Embryonic facial prominence (tissue), 1 donor: ENCODE measurements around the gene ATP6V1B1.

Experiments used
- DNase-seq: peaks from one replicate; pipeline ENCODE4 v3.0.0-alpha.2; 2016; ENCODE audit errors: extremely low spot score

ATP6V1B1 gene

GRCh38 chr2:70935468-70936164 is at the start of gene ATP6V1B1:
Gene ATP6V1B1, plus strand, starts transcription at chr2:70935900. Its CDS starts 55 bp downstream, at chr2:70935955.
- no peak for DNase-seq

- no peak for DNase-seq
Measured at GRCh38 chr2:70886541-70886987, 49.1 kb upstream of the ATP6V1B1 start.

- no peak for DNase-seq
Measured at GRCh38 chr2:70887208-70887549, 48.5 kb upstream of the ATP6V1B1 start.

GRCh38 chr2:70887550-70888246 is 48.0 kb upstream of the ATP6V1B1 start:
- DNase-seq, result no peak

- no peak for DNase-seq
Measured at GRCh38 chr2:70888366-70888922, 47.3 kb upstream of the ATP6V1B1 start.

- DNase-seq, result no peak
Measured at GRCh38 chr2:70888923-70889715, 46.6 kb upstream of the ATP6V1B1 start.

GRCh38 chr2:70889716-70890037 is 46.0 kb upstream of the ATP6V1B1 start:
- no peak for DNase-seq

- no peak for DNase-seq
Measured at GRCh38 chr2:70890469-70891065, 45.1 kb upstream of the ATP6V1B1 start.

GRCh38 chr2:70891572-70892357 is 43.9 kb upstream of the ATP6V1B1 start:
- DNase-seq, result no peak

- no peak for DNase-seq
Measured at GRCh38 chr2:70892750-70893149, 43.0 kb upstream of the ATP6V1B1 start.

- DNase-seq, result no peak
Measured at GRCh38 chr2:70893186-70893585, 42.5 kb upstream of the ATP6V1B1 start.

GRCh38 chr2:70894765-70895164 is 40.9 kb upstream of the ATP6V1B1 start:
- no peak for DNase-seq

- DNase-seq, result no peak
Measured at GRCh38 chr2:70895249-70895648, 40.5 kb upstream of the ATP6V1B1 start.

GRCh38 chr2:70895998-70896764 is 39.5 kb upstream of the ATP6V1B1 start:
- no peak for DNase-seq

- no peak for DNase-seq
Measured at GRCh38 chr2:70896765-70897202, 38.9 kb upstream of the ATP6V1B1 start.

- no peak for DNase-seq
Measured at GRCh38 chr2:70897203-70897976, 38.3 kb upstream of the ATP6V1B1 start.

GRCh38 chr2:70897977-70898226 is 37.8 kb upstream of the ATP6V1B1 start:
- DNase-seq, result no peak

GRCh38 chr2:70898363-70899240 is 37.1 kb upstream of the ATP6V1B1 start:
- DNase-seq, result no peak
